Spleen (tissue), 11 donors: ENCODE results near the gene CDH19. TPM values are rescaled to one million over a fixed set of nuclear protein-coding genes. Genes with fewer than 3 reads are reported as not detected.

ENCODE experiments used
- DNase-seq: peaks from one replicate; pipeline ENCODE4 v3.0.0-alpha.2; 2020
- H3K27ac ChIP-seq, 8 donors: fragments of 200-600 bp; sonication (generic) in 7 of 8; 1 replicate in 4 of 8; 2 replicates in 4 of 8; pipeline versions ENCODE4 v1.5.0 to v1.8.0; 2016 to 2021; ENCODE audit warnings: inconsistent platforms in 4 of 8, mild to moderate bottlenecking in 4 of 8, moderate library complexity in 1 of 8
- H3K27me3 ChIP-seq, 7 donors: fragments of 200-600 bp; sonication (generic) in 6 of 7; replicated peaks in 1 of 7; 1 replicate in 4 of 7; 2 replicates in 3 of 7; pipeline versions ENCODE4 v1.5.0 to v1.8.0; 2016 to 2021; ENCODE audit warnings: inconsistent platforms in 3 of 7, mild to moderate bottlenecking in 1 of 7
- H3K36me3 ChIP-seq, 6 donors: fragments of 200-600 bp; sonication (generic) in 5 of 6; 1 replicate in 4 of 6; 2 replicates in 2 of 6; pipeline versions ENCODE4 v1.5.0 to v1.8.0; 2016 to 2021; ENCODE audit warnings: inconsistent platforms in 2 of 6
- H3K4me1 ChIP-seq, 6 donors: fragments of 200-600 bp; sonication (generic) in 5 of 6; 1 replicate in 3 of 6; 2 replicates in 3 of 6; pipeline versions ENCODE4 v1.5.0 to v1.8.0; 2016 to 2021; ENCODE audit warnings: inconsistent platforms in 3 of 6
- H3K4me3 ChIP-seq, 8 donors: fragments of 200-600 bp; sonication (generic) in 7 of 8; 1 replicate in 4 of 8; 2 replicates in 4 of 8; pipeline versions ENCODE4 v1.5.0 to v1.8.0; 2016 to 2021; ENCODE audit warnings: inconsistent platforms in 4 of 8, mild to moderate bottlenecking in 4 of 8, moderate library complexity in 2 of 8
- H3K9me3 ChIP-seq, 8 donors: fragments of 200-600 bp; sonication (generic) in 7 of 8; 1 replicate in 4 of 8; 2 replicates in 4 of 8; pipeline versions ENCODE4 v1.5.0 to v1.8.0; 2016 to 2021; ENCODE audit warnings: inconsistent platforms in 4 of 8
- CTCF ChIP-seq, 11 experiments: fragments of 200-600 bp in 7 of 11; fragments of 450-650 bp in 4 of 11; sonication (generic) in 4 of 11; IDR thresholded peaks in 8 of 11; conservative IDR thresholded peaks in 3 of 11; 1 replicate in 7 of 11; 2 replicates in 4 of 11; pipeline versions ENCODE4 v1.4.0 to v1.8.0; 2016 to 2021; ENCODE audit warnings: antibody characterized with exemption in 11 of 11, inconsistent platforms in 4 of 11, mild to moderate bottlenecking in 1 of 11
- POLR2A ChIP-seq, 3 donors: fragments of 450-650 bp; IDR thresholded peaks; one replicate each; pipeline ENCODE4 v1.5.1; 2017; ENCODE audit warnings: antibody characterized with exemption in 3 of 3, mild to moderate bottlenecking in 1 of 3
- POLR2AphosphoS5 ChIP-seq, 3 donors: sonication (generic); formaldehyde crosslinking; IDR thresholded peaks; one replicate each; pipeline ENCODE4 v1.5.1; 2017; ENCODE audit warnings: antibody characterized with exemption in 3 of 3
- WGBS, 5 donors: extraction: QIAGEN DNeasy Blood & Tissue Kit in 3 of 5; methylation state at CpG; one replicate each; pipeline versions ENCODE4 v1.1.5 to v1.1.7; 2013 to 2018; 5-methylcytosine and 5-hydroxymethylcytosine counted together
- intact Hi-C: fragments of 100-400 bp; cut with DNase I; formaldehyde crosslinking; loops from one replicate; pipeline ENCODE4 v1.15.0; 2023; ENCODE audit warnings: low total_unique reads
- polyA plus RNA-seq, 3 donors: library from polyadenylated mRNA; stranded (reverse); fragments of 200-250 nt; gene quantifications; one replicate each; pipeline ENCODE4 v1.2.1, GENCODE V29; 2013
- total RNA-seq, 7 donors: library from RNA; depleted of rRNA in 3 of 7; stranded (reverse); fragments of >200 nt in 3 of 7; fragmentation: NEBNext Ultra II Directional in 4 of 7; extraction: Animal tissue kit (Norgen Biotek cat#: 25700) in 4 of 7; gene quantifications; one replicate each; pipeline versions ENCODE4 v1.1.0 to v1.2.1, GENCODE V29; 2016 to 2021
- donor health status: healthy with polysubstance abuse.
- donor health status: DM: no; HTN: no; CAD: no; lungs with moderate emphysema.
- donor health status: DM: no; HTN: no; CAD: no.
- donor health status: Bipolar disorder and iron deficiency.
- donor health status: healthy.
- donor health status: DM: no; HTN: no; CAD: no.
- donor health status: DM: yes; HTN: yes; CAD: no.

The CDH19 gene
- total and polyA plus RNA-seq, 10 donors: 0.47 to 6.4 (median 2.4) TPM

GRCh38 chr18:66635342-66635741, 31.5 kb upstream of the CDH19 start:
- Histone ChIP-seq H3K9me3 (peaks cover 0 to 8% (median 0%) of the 10 kb centered on the region in 8 donors), H3K27ac (no peak overlapping the region), H3K27me3 (no peaks in the 10 kb centered on the region), H3K36me3 (no peaks in the 10 kb centered on the region), H3K4me3 (no peak overlapping the region), H3K4me1 (no peaks in the 10 kb centered on the region)
- intact Hi-C loops: no loop called here
- TF ChIP-seq POLR2AphosphoS5 (IDR thresholded peaks at IDR 0.05): no peak
- no peak for TF ChIP-seq POLR2A (IDR thresholded peaks at IDR 0.05)
- no peak for TF ChIP-seq CTCF (IDR thresholded peaks at IDR 0.05 in 8 of 11, conservative IDR thresholded peaks at IDR 0.05 in 3 of 11)
- DNase-seq: no peak

- TF ChIP-seq POLR2A (IDR thresholded peaks at IDR 0.05) (no peak), POLR2AphosphoS5 (IDR thresholded peaks at IDR 0.05) (no peak), CTCF (IDR thresholded peaks at IDR 0.05 in 8 of 11, conservative IDR thresholded peaks at IDR 0.05 in 3 of 11) (no peak)
- H3K4me3 ChIP-seq: no peak overlapping the region
- WGBS, 5 donors: 73 to 95% (median 83%) methylated on average over 1 of the region's 1 CpG
- H3K9me3 ChIP-seq: no peaks in the 10 kb centered on the region
- H3K36me3 ChIP-seq: no peaks in the 10 kb centered on the region
- H3K27ac ChIP-seq: no peak overlapping the region
- intact Hi-C loops: no loop called here
- no peaks in the 10 kb centered on the region for H3K4me1 ChIP-seq
- no peaks in the 10 kb centered on the region for H3K27me3 ChIP-seq
- no peak for DNase-seq
These were observed 28.9 kb upstream of the CDH19 start for GRCh38 chr18:66632756-66633155.

- TF ChIP-seq CTCF (IDR thresholded peaks at IDR 0.05 in 8 of 11, conservative IDR thresholded peaks at IDR 0.05 in 3 of 11) (no peak), POLR2AphosphoS5 (IDR thresholded peaks at IDR 0.05) (no peak), POLR2A (IDR thresholded peaks at IDR 0.05) (no peak)
- WGBS, 5 donors: 13 to 44% (median 31%) methylated on average over 1 of the region's 1 CpG
- no peak overlapping the region for H3K27ac ChIP-seq
- no peaks in the 10 kb centered on the region for H3K36me3 ChIP-seq
- H3K9me3 ChIP-seq: no peaks in the 10 kb centered on the region
- H3K4me3 ChIP-seq: no peak overlapping the region
- no peak for DNase-seq
- H3K4me1 ChIP-seq: no peaks in the 10 kb centered on the region
- intact Hi-C loops: no loop called here
- no peaks in the 10 kb centered on the region for H3K27me3 ChIP-seq
These were observed 26.9 kb upstream of the CDH19 start for GRCh38 chr18:66630831-66631230.

- H3K4me1 ChIP-seq: no peaks in the 10 kb centered on the region
- TF ChIP-seq POLR2AphosphoS5 (IDR thresholded peaks at IDR 0.05) (no peak), POLR2A (IDR thresholded peaks at IDR 0.05) (no peak), CTCF (IDR thresholded peaks at IDR 0.05 in 8 of 11, conservative IDR thresholded peaks at IDR 0.05 in 3 of 11) (no peak)
- H3K27me3 ChIP-seq: no peaks in the 10 kb centered on the region
- no peaks in the 10 kb centered on the region for H3K36me3 ChIP-seq
- DNase-seq: no peak
- WGBS, 5 donors: 21 to 48% (median 36%) methylated on average over 1 of the region's 1 CpG
- peaks cover 0 to 7% (median 0%) of the 10 kb centered on the region in 8 donors for H3K9me3 ChIP-seq
- intact Hi-C loops: no loop called here
- H3K4me3 ChIP-seq: no peak overlapping the region
- H3K27ac ChIP-seq: no peak overlapping the region
These were observed 19.9 kb upstream of the CDH19 start for GRCh38 chr18:66623821-66624220.
